ENCODE data around the gene PGLYRP2. TPM values are rescaled to one million over a fixed set of nuclear protein-coding genes. Genes with fewer than 3 reads are reported as not detected.

PGLYRP2 gene
- polyA plus RNA-seq, 1 of the 3 experiments (the other 2 are of a cell fraction): not detected

GRCh38 chr19:15448044-15448777 is 31.1 kb downstream of the PGLYRP2 start (continued):
- TF ChIP-seq EZH2phosphoT487 (IDR thresholded peaks at IDR 0.05; ENCODE audit: borderline replicate concordance, low read depth): no peak

DNA sequence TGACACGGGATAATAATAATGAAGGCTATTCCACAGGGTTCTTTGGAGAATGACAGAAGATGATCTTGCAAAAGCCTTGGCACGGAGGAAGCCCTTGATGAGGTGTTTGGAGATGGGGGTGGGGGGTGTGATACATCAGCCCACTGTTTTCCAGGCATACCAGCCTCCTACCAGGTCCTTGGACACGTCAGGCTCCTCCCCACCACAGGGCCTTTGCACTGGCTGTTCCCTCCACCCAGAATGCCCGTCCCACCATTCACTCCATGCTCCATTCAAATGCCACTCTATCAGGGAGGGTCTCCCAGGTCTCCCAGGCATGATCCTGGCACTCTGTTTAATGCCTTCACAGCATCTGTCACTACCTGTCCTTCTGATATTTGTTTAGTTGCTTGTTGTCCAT is 32.2 kb downstream of the PGLYRP2 start:
- Histone ChIP-seq H3F3A (replicated peaks; ENCODE audit: insufficient read depth) (peaks cover 21% of the 10 kb centered on the region), H3K9me2 (no peaks in the 10 kb centered on the region), H3K4me3 (ENCODE audit: low read depth in 2 of 2, low read length in 1 of 2) (no peak overlapping the region), H2AFZ (ENCODE audit: low read depth) (no peak overlapping the region), H3K27me3 (ENCODE audit: insufficient read depth) (no peaks in the 10 kb centered on the region), H3K27ac (ENCODE audit: low read depth in 2 of 2, low read length in 1 of 2) (no peak overlapping the region), H4K20me1 (ENCODE audit: insufficient read depth) (no peaks in the 10 kb centered on the region), H3K4me2 (no peak overlapping the region), H3K9ac (no peak overlapping the region), H3K79me2 (ENCODE audit: insufficient read depth) (no peaks in the 10 kb centered on the region), H3K4me1 (ENCODE audit: control insufficient read depth in 1 of 2, insufficient read depth in 2 of 2, low read depth in 1 of 2, low read length in 1 of 2) (peaks cover 0 to 14% of the 10 kb centered on the region in 2 experiments; a peak in 1 of 4 replicates), H3K9me3 (no peaks in the 10 kb centered on the region), H3K36me3 (replicated peaks in 1 of 2; ENCODE audit: control insufficient read depth in 1 of 2, insufficient read depth in 2 of 2, low read length in 1 of 2) (no peaks in the 10 kb centered on the region)
- 85% methylated on average over 2 of the region's 4 CpGs for WGBS (ENCODE audit: low lambda C conversion rate)
- DNase-seq: no peak
- TF ChIP-seq FOXJ3 (CRISPR knock-in tag; IDR thresholded peaks at IDR 0.05): no peak
- no peak for TF ChIP-seq TEAD4 (IDR thresholded peaks at IDR 0.05; ENCODE audit: borderline replicate concordance, insufficient read depth)
- no peak for TF ChIP-seq ELF1 (IDR thresholded peaks at IDR 0.05)
- TF ChIP-seq EZH2phosphoT487 (IDR thresholded peaks at IDR 0.05; ENCODE audit: borderline replicate concordance, low read depth): no peak
- TF ChIP-seq NRF1 (IDR thresholded peaks at IDR 0.05; ENCODE audit: low read depth, low read length): no peak
- TF ChIP-seq FOXM1 (IDR thresholded peaks at IDR 0.05; ENCODE audit: low read depth): no peak
- TF ChIP-seq REST (IDR thresholded peaks at IDR 0.05; ENCODE audit: low read depth, low read length): no peak
- no peak for TF ChIP-seq NFIC (IDR thresholded peaks at IDR 0.05; ENCODE audit: borderline replicate concordance)
- no peak for TF ChIP-seq USF1 (IDR thresholded peaks at IDR 0.05; ENCODE audit: borderline replicate concordance, low read depth)
- TF ChIP-seq GABPA (IDR thresholded peaks at IDR 0.05; ENCODE audit: low read depth): no peak
- no peak for TF ChIP-seq FOSL2 (IDR thresholded peaks at IDR 0.05; ENCODE audit: borderline replicate concordance, low read depth)
- TF ChIP-seq RFX5 (IDR thresholded peaks at IDR 0.05; ENCODE audit: low read length): no peak
- TF ChIP-seq, protein P1, sequence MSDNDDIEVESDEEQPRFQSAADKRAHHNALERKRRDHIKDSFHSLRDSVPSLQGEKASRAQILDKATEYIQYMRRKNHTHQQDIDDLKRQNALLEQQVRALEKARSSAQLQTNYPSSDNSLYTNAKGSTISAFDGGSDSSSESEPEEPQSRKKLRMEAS (IDR thresholded peaks at IDR 0.05; ENCODE audit: low read depth): no peak
- POLR2A ChIA-PET: no interaction called here
- CTCF ChIA-PET: no interaction called here

All from SK-N-SH (cell line).